GM19467 (cell line): ENCODE data around the gene RAB11FIP4.

ENCODE experiments used
- ATAC-seq: cut with Tn5 transposase; IDR thresholded peaks from one replicate; pipeline ENCODE4 v1.9.1; 2021; ENCODE audit warnings: mild to moderate bottlenecking, moderate library complexity; ENCODE audit not compliant: unreplicated experiment

RAB11FIP4 gene

DNA sequence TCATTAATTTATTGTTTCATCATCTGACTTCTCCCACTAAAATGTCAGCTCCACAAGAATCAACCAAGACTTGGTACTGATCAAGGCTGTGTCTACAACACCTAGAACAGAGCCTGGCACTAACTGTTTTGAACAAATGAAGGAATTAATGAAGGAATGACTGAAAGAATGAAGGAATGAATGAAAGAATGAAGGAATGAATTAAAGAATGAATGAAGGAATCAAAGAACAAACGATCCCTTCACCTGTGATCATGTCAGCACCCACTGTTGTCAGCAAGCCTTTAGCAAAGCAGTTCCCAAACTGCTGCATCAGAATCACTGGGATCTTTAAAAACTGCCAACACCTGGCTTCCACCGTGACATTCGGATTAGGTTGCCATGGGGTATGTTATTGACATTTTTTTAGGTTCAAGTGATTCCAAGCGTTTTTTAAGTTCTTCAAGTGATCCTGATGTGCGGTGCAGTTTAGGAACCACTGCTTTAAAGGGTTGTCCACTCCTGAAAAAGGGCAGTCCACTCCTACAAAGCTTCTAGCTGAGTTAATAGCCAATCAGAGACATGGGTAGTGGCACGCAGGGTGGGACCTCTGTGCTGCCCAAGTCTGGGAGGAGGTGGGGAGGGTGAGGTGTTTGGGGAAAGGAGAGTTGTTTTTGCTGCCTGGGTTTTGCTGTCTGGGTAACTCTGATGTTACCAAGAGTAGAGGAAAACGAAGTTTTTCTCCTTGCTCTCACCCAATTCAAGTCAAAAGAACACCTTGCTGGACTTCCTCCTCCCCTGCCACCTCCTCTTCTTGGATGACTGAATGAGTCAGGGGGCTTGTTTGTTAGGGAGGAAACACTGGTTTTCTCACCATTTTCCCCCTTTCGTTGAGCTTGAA, 89.7 kb downstream of the RAB11FIP4 start:
- no peak for ATAC-seq

DNA sequence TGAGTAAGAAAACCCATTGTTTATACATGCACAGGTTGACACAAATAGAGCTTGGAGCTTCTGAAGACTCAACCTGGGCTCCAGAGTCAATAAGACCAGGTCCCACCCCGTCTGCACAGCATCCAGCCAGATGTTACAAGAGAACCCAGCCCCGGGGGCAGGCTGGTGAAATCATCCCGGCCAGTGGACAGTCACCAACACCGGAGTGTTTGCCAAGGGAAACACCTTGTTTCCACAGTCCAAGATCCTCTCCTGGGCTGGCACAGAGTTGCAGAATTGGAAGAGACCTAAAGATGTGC, 90.3 kb downstream of the RAB11FIP4 start:
- no peak for ATAC-seq

DNA sequence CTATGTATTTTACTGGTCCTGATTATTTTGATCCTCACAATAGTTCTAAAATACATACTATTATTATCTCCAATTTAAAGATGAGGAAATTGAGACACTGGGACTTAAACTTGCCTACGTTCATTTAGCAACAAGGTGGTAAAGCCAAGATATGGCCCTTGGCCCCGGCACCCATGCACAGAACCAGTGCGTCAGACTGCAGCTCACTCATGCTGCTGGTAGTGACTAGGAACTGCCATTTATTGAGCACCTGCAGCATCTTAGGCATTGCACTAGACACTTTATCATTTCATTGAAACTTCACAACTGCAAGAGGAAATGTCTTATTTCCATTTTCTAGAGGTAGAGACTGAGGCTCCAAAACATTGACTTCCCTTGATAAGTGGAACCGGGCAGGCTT, 93.3 kb downstream of the RAB11FIP4 start:
- ATAC-seq: no peak

DNA sequence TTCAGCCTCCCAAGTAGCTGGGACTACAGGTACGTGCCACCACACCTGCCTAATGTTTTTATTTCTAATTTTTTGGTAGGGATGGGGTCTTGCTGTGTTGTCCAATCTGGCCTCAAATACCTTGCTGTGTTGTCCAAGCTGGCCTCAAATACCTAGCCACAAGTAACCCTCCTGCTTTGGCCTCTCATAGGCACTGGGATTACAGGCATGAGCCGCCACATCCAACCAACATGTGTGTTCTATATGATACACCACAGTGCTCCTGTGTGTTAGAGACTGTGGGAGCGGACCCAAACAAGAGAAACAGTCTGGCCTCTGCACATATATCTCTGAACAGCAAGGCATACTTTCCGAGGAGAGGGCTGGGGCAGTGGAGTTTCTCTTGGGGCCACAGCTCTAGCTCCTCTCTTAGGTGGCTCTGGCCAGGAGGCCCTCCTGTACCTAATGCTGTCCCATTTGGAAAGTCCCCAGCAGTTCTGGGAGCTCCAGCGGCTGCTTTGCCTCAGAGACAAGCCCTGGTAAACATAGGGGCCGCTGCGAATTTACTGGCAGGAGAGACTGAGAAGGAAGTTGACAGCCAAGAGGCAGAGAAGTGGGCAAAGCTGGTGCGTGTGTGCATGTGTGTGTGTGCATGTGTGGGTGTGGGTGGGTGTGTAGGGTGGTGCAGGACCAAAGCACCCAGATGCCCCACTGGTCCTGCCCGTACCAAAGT, 95.0 kb downstream of the RAB11FIP4 start:
- no peak for ATAC-seq

DNA sequence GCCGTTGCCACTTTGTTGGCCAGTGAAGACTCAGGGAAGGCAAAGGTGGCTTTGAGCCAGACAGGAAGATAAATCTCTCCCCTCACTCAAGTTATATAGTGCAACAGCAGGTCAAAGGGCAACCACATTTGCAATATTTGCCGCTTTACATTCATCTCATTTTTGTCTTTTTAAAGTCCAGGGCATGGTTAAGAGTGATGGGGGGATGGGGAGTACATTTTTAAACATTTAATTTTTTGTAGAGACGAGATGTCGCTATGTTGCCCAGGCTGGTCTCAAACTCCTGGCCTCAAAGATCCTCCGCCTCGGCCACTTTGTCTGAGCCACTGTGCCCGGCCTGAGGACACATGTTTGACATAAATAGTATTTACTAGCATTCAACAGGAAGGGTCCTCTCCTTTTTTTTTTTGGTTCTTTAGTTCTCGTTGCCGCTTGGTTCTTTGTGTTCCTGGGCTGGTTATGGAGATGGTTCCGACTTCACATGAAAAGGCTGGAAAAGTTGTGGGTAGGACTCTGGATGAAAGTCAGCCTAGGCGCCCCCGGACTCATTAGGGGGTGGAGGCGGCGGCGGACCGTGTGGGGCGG, 95.7 kb downstream of the RAB11FIP4 start:
- ATAC-seq: no peak

DNA sequence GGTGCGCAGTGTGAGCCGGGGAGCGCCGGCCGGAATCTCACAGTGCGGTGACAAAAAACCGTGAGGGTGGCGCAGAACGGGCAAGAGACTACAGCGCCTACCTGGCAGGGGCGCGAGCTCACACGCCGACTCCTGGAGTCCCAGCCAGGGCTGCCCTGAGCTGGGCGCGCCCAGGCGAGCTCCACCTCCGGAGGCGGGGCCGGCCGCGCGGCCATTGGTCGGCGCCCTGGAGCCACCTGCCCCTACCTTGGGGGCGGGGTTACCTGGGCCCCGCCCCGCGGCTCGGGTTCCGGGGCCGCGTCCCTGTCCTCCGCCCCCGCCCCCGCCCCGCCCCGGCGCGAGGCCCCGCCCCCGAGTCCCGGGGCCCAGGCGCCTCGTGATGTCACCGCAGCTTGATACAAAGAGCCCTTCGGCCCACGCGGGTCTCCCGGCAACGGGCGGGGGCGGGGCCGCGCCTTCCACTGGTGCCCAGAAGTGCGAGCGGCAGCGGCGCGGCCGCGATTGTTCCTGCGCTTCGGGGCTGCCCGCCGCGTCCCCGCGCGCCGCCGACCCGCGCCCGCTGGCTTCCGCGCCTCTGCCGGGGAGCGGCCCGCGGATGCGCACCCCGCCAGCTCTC, 96.3 kb downstream of the RAB11FIP4 start:
- ATAC-seq: peak; percentile 62

DNA sequence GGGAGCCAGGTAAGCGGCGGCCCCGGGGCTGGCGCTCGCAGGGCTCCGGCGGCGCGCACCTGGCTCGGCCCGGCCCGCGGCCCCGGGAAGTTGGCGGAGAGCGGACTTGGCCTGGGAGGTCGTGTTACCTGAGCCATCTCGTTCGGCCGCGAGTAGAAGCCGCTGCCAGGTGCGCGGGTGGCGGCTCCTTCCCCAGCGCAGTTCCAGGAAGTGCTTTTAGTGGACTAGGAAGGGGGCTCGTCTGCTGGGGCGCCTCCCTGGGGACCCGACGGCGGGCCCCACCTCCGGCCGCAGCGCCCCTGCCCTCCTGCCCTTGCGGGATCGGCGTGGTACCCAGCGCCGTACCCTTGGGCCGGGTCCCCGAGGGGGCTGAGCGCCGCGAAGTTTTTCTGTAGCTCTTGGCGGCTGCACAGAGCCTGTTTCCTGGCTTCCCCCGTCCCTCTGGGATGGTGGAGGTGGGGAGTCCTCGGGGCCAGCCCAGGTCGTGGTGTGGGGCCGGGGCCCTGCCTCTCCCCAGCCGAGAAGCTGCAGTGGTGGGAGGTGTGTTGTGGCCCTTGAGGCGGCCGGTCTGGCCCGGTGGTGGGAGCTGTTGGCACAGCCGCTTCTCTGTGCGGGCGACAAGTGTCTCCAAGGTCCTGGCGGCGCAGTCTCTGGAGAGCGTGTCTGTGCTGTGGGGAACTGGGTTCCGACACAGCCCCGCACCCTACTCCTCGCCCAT, 96.9 kb downstream of the RAB11FIP4 start:
- ATAC-seq: peak; percentile 5

DNA sequence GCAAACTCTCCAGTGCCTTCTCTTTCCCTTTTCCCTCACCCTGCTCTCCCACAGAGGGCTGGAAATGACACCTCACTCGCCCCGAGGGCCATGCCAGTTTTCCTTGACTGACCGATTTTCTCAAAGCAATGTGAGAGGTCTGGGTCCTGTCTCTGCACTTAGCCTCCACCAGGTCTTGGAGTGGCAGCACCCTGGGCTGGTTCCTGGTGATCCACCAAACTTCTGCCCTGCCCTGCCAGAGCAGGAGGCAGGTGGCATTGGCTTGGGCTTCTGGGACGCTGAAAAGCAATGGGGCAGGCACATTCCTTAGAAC, 97.5 kb downstream of the RAB11FIP4 start:
- no peak for ATAC-seq

DNA sequence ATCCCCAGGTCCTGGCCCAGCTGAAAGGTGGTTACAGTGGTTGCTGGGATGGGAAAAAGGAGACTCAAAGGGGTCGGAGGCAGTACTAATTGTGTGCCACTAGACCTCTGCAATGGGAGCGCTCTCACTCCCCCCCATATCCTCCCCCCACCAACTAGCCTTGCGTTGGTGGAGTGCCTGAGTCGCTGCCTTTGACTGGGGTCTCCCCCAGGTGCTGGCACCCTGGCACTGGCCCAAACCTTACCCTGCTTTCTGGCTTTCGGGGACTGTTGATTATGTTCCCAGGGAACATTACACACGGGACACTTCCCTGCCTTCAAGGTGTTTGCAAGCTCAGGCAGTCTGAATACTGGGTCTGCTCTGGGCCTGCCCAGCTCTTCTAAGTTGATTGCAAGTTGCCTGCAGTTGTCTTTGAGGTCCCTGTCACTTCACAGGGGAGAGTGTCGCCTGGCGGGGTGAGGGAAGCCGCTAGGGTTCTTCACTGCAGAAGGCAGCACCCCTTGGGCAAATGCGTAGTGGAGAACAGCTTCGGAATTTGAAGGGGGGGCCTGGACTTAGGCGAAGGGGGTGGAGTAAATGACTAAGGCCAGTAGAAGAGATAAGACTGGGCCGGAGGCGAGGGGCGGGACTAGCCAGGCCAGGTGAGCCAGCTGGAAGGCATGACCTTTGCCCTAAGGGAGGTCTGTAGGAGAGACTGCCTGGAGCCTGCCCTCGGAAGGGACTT, 98.0 kb downstream of the RAB11FIP4 start:
- no peak for ATAC-seq

DNA sequence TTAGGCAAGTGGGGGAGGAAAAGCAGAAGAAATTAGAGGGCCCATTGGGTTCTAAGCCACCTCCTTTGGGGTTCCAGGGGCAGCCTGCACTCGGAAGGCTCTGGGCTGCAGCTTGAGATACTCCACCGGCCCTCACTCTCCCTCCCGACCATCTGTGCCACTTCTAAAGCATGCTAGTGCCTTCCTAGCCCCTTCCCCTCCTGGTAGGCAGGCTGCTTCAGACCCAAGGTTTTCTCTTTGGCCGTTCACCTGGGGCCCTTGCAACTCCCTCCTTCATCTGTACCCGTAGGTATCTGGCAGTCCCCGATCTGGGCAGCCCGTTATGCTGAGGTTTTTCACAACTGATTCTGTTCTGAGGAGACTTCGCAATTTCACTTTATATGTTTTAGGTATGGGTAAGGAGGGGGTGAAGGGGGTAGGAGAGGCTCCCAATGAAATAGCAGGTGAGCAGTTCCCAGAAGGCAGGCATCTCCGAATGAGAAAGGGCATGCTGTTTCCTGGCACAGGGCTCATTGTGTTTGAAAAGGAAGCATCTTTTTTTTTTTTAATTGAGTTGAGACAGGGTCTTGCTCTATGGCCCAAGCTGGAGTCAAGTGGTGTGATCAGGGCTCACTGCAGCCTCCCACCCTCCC, 98.7 kb downstream of the RAB11FIP4 start:
- no peak for ATAC-seq

DNA sequence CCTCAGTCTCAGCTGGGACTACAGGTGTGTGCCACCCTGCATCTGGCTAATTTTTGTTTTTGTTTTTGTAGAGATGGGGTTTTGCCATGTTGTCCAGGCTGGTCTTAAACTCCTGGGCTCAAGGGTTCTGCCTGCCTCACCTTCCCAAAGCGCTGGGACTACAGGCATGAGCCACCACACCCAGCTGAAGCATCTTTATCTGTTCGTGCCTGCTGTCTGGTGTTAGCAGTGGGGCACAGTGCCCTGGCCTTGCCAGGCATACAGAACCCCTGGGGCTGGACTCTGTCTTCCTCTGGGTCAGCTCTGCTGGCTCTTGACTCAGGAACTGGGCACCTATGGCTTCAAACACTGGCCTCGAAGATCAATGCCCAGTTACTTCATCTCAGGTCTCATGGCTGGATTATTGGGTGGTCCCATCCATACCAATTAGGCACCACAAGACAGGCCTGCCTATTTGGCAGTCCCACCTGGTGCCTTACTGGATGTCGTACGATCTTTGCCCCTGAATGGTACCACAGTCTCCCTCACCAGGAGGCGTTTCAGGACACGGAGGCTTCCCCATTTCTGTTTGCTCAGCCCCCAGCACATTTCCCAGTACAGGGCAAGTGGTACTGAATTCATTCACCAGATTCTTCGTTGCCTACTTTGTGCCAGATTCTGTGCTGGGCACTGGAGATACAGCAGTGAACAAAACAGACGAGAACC, 99.3 kb downstream of the RAB11FIP4 start:
- ATAC-seq: no peak

DNA sequence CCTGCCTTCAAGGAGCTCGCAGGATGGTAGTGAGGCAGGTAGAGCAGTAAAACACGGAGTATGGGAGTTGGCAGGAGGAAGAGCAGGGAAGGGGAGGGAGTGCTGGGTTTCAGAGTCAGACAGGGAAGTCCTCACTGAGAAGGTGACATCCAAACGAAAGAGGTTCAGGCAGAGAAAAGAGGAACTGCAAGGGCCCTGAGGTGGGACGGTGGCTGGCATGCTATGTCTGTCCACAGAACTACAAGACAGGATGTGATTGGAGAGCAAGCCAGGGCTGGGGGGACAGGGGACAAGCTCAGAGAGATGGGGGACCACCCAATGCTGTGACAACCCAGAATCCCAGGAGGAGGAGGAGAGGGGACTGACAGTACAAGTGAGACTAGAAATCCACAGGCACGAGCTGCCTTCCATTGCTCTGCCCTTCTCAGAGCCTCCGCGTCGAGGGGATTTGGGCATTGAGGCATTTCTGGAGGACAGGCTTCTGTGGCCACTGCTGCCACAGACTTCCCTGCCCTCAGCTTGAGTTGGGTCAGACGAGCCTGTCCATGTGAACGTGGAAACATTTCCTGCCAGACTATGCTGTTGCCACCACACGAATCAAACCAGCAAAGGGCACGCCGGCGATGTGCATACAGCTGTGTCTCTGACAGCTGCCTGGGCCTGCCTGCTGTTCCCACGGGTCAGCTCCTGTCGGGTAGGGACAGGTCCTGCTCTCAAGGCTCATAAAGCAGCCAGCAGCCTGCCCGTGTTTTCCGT, 100.1 kb downstream of the RAB11FIP4 start:
- ATAC-seq: no peak

DNA sequence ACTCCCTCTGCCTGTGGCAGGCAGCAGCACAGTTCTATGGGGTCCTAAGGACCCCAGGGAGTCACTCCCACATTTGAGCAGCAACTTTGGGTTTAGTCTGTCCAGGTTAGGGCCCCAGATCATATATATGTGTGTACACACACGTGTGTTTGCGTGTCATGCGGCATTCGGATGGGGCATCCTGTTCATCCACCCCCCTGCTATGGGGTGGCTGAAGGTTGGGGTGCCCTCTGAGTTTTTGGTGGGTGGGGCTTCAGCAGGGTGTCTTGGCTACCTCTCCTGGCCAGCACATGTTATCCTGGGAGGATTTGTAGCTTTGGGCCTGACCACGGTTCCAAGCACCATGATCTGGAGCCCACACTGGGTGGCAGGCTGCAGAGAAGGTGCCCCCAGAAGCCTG, 100.7 kb downstream of the RAB11FIP4 start:
- no peak for ATAC-seq

DNA sequence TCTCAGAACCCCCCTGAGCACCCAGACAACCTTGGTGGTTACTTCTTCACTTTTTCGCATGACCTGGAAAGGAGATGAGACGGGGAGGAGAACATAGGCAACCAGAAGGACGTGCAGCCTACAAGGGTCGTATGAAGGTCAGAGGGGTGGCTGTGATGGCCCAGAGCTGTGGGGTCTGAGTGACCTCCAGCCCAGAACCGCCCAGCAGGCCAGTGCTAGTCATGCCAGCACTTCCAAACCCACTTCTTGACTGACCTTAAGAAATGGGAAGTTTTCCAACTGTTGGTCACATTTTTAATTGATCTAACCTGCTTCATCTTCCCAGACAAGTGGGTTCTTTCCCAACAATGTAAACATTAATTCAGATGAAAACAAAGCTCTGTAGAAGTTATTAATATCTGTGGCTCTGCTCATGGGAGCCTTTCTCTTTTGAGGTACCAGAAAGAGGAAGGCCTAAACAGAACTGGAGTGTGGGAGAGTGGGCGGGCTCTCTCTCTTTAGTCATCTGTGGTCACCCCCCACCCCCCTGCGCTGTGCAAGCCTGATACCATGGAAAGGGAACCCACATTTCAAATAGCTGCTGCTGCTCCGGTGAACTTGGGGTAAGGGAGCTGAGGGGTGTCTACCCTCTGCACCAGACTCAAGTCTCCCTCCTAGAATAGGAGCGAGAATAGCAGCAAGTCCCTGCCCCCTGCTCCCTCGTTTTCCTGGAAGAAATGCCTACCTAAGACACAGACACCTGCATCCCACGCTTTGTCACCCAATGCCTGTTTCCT, 101.6 kb downstream of the RAB11FIP4 start:
- no peak for ATAC-seq

DNA sequence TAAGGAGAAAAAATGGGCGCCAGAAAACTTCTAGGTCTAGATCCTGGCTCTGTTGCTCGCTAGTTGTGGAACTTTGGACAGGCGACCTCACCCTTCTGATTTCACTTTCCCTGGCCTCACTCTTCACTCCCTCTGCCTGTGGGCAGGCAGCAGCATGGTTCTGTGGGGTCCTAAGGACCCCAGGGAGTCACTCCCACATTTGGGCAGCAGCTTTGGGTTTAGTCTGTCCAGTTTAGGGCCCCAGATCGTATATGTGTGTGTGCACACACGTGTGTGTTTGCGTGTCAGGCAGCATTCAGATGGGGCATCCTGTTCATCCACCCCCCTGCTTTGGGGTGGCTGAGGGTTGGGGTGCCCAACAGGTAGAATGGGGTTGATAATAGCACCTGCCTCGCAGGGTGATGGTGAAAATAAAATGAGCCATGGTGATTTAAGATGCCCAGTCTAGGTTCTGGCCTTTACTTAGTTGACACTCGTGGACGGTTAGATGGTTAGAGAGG, 102.2 kb downstream of the RAB11FIP4 start:
- no peak for ATAC-seq

DNA sequence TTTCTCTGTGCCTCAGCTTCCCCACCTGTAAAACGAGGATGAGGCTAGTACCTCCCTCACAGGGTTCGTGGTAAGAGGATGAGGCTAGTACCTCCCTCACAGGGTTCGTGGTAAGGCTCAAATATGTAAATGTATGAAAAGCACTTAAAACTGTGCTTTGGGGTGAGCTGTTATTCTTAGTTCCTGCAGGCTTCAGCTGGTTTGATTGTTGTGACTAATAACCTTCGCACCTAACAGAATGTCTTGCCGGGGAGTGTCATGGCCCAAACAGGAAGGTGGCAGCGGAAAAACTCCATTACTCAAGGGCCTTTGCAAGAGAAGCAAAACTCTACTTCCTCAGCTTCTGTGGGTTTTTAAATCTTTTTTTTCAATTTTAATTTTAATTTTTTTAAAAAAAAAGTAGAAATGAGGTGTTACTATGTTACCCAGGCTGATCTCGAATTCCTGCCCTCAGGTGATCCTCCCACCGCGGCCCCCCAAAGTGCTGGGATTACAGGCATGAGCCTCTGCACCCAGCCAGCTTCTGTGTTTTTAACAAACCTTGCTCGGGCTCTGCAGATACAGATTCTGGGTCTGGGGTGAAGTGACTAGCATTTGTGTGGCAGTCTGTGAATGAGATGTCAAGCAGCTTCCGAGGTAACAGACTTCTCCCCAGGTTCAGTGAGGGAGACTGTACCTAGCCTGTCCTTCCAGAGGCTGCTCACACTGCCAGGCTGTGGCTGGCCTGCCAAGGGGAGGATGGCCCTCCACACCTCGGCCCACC, 103.0 kb downstream of the RAB11FIP4 start:
- ATAC-seq: peak; percentile 51
